Measurements from ENCODE around the gene KIAA0232.

The KIAA0232 gene

GRCh38 chr4:6874981-6875380 is 92.5 kb downstream of the KIAA0232 start:
- Histone ChIP-seq H3K4me3 (IDR thresholded peaks at IDR 0.05; ENCODE audit: insufficient read depth, low read depth, low read length) (no peak overlapping the region), H2AFZ (ENCODE audit: low read depth) (no peak overlapping the region), H3K27me3 (ENCODE audit: insufficient read depth, low read depth) (no peaks in the 10 kb centered on the region), H3K36me3 (ENCODE audit: insufficient read depth) (no peaks in the 10 kb centered on the region), H3K79me2 (ENCODE audit: insufficient read depth, low read depth) (no peaks in the 10 kb centered on the region), H3K9ac (no peak overlapping the region), H3K4me2 (no peak overlapping the region), H4K20me1 (ENCODE audit: insufficient read depth) (no peaks in the 10 kb centered on the region), H3K4me1 (ENCODE audit: low read depth, poor library complexity, severe bottlenecking) (no peaks in the 10 kb centered on the region), H3K27ac (no peak overlapping the region)
- TF ChIP-seq CTCF (conservative IDR thresholded peaks at IDR 0.05; ENCODE audit: low read depth, low read length) = no peak

GRCh38 chr4:6875431-6875831 is 92.9 kb downstream of the KIAA0232 start:
- no peaks in the 10 kb centered on the region for H4K20me1 ChIP-seq (ENCODE audit: insufficient read depth)
- H3K27ac ChIP-seq = no peak overlapping the region
- H3K4me2 ChIP-seq = no peak overlapping the region
- no peak for TF ChIP-seq CTCF (conservative IDR thresholded peaks at IDR 0.05; ENCODE audit: low read depth, low read length)
- no peaks in the 10 kb centered on the region for H3K36me3 ChIP-seq (ENCODE audit: insufficient read depth)
- H3K79me2 ChIP-seq (ENCODE audit: insufficient read depth, low read depth) = no peaks in the 10 kb centered on the region
- no peak overlapping the region for H2AFZ ChIP-seq (ENCODE audit: low read depth)
- no peak overlapping the region for H3K4me3 ChIP-seq (IDR thresholded peaks at IDR 0.05; ENCODE audit: insufficient read depth, low read depth, low read length)
- H3K9ac ChIP-seq = no peak overlapping the region
- H3K4me1 ChIP-seq (ENCODE audit: low read depth, poor library complexity, severe bottlenecking) = no peaks in the 10 kb centered on the region
- no peaks in the 10 kb centered on the region for H3K27me3 ChIP-seq (ENCODE audit: insufficient read depth, low read depth)

GRCh38 chr4:6876440-6876839 is 93.9 kb downstream of the KIAA0232 start:
- Histone ChIP-seq H3K36me3 (ENCODE audit: insufficient read depth) (no peaks in the 10 kb centered on the region), H3K9ac (no peak overlapping the region), H4K20me1 (ENCODE audit: insufficient read depth) (no peaks in the 10 kb centered on the region), H3K79me2 (ENCODE audit: insufficient read depth, low read depth) (no peaks in the 10 kb centered on the region), H3K27ac (no peak overlapping the region), H3K4me3 (IDR thresholded peaks at IDR 0.05; ENCODE audit: insufficient read depth, low read depth, low read length) (no peak overlapping the region), H3K4me1 (ENCODE audit: low read depth, poor library complexity, severe bottlenecking) (no peaks in the 10 kb centered on the region), H2AFZ (ENCODE audit: low read depth) (no peak overlapping the region), H3K27me3 (ENCODE audit: insufficient read depth, low read depth) (no peaks in the 10 kb centered on the region), H3K4me2 (no peak overlapping the region)
- TF ChIP-seq CTCF (conservative IDR thresholded peaks at IDR 0.05; ENCODE audit: low read depth, low read length) = no peak

GRCh38 chr4:6877067-6877466 is 94.5 kb downstream of the KIAA0232 start:
- Histone ChIP-seq H3K27ac (no peak overlapping the region), H3K4me3 (IDR thresholded peaks at IDR 0.05; ENCODE audit: insufficient read depth, low read depth, low read length) (no peak overlapping the region), H3K4me2 (no peak overlapping the region), H3K9ac (no peak overlapping the region), H4K20me1 (ENCODE audit: insufficient read depth) (no peaks in the 10 kb centered on the region), H3K27me3 (ENCODE audit: insufficient read depth, low read depth) (no peaks in the 10 kb centered on the region), H3K79me2 (ENCODE audit: insufficient read depth, low read depth) (no peaks in the 10 kb centered on the region), H2AFZ (ENCODE audit: low read depth) (no peak overlapping the region), H3K4me1 (ENCODE audit: low read depth, poor library complexity, severe bottlenecking) (no peaks in the 10 kb centered on the region), H3K36me3 (ENCODE audit: insufficient read depth) (no peaks in the 10 kb centered on the region)
- no peak for TF ChIP-seq CTCF (conservative IDR thresholded peaks at IDR 0.05; ENCODE audit: low read depth, low read length)

All from KMS-11 (cell line).